Stimulated activated CD8-positive, alpha-beta memory T cell treated with anti-CD3 and anti-CD28 coated beads, Interleukin-4, amount 100 ng/mL, for 48 hours (primary cell): ENCODE measurements around the gene FRMD1.

Experiments
- DNase-seq: peaks from one replicate; pipeline ENCODE4 v3.0.0-alpha.2; 2020

Gene FRMD1

DNA sequence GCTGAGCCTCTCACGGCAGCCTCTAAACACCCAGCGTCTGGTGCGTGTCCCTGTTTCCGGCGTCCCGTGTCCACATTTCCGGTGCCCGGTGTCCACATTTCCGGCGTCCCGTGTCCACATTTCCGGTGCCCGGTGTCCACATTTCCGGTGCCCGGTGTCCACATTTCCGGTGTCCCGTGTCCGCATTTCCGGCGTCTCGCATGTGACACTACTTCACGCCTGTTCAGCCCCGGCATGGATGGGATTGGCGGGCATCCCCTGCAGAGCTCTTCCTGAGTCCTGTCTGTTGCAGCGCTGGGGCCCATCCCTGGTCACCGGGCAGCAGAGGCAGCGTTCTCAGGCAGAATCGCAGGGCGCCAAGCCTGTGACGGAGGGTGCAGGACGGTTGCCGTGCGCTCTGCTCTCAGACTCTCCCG, 3.2 kb downstream of the FRMD1 start:
- DNase-seq, result no peak

DNA sequence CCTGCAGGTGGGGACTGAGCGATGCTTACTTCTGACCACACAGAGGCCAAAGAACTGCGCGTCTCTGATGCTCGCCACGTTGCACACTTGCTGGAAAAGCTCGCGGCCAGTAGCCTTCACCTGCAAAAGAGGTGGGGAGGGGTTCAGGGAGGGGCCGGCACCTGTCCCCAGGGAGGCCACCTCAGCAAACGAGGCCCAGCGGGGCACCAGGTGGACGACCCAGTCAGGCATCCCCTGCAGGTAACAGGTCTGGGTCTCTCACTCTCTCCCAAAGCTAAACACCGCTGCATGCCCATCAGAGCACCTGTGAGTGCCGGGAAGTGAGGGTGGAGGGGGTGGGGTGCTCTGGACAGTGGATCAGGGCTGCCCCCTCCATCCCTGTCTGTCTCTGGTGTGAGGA, 3.8 kb downstream of the FRMD1 start:
- no peak for DNase-seq

- no peak for DNase-seq
These were observed 4.9 kb downstream of the FRMD1 start for GRCh38 chr6:168073937-168074730.

DNA sequence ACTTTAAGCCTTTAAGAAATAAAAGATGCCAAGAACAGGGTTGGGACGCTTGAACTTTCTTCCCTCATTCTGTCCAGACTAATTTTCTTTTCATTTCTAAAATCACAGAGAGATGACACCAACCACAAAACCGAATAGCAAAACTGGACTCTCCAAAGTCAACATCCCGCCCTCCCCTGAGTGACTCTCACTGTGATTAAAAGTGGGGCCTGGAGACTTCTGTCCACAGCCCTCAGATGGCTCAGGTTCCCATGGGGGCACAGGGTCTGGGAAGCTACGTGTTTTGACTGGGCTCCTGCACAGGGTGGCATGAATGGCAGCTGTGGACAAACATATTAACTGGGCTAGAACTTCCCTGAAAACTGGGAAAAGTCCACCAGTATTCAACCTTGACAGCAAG, 6.3 kb downstream of the FRMD1 start:
- no peak for DNase-seq

- no peak for DNase-seq
These were observed 6.8 kb downstream of the FRMD1 start for GRCh38 chr6:168072261-168072660.

DNA sequence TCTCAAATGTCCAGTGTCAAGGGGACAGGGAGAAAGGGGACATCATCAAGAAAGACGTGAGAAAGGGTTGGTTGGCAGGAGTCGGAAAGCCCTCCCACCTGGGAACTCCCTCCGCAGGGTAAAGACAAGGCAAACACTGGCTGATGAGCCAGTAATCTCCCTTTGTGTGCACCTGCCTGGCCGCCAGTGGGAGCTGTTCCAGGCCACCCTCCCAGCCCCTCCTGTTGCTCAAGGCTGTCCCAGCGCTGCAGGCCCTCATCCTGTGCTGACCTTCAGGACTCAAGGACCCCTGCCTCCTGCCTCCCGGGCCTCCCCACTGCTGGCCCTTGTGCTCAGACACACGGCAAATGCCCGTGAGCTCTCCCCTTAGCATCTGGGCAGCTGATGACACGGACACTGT, 7.4 kb downstream of the FRMD1 start:
- DNase-seq, result no peak

GRCh38 chr6:168070804-168071203, 8.2 kb downstream of the FRMD1 start:
- DNase-seq, result no peak

DNA sequence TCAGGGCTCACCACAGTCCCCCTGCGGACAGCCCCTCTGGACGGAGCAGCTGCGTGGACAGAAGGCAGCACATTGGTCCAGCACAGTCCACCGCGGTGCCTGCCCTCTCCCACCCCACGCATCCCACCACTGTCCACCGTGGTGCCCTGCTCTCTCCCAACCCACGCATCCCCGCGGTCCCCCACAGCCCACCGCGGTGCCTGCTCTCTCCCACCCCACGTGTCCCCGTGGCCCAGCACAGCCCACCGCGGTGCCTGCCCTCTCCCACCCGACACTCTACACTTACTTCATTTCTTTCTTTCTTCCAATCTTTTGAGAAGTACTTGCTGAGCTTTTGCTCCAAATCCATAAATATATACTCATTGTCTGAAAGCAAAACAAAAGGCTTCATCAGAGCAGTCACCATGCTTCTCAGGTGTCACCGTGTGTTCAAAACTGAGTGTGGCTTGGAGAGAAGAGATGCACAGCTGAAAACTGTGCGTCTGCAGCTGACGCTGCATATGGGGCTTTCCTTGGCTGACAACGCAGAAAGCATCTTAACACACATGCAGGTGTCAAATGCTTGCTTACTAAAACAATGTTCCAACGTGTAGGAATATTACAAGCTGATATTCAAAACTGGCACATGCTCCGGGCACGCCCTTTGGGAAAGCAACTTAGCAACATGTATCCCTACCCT, 11.8 kb downstream of the FRMD1 start:
- no peak for DNase-seq

- DNase-seq, result no peak
These were observed 14.7 kb downstream of the FRMD1 start for GRCh38 chr6:168064226-168064807.

DNA sequence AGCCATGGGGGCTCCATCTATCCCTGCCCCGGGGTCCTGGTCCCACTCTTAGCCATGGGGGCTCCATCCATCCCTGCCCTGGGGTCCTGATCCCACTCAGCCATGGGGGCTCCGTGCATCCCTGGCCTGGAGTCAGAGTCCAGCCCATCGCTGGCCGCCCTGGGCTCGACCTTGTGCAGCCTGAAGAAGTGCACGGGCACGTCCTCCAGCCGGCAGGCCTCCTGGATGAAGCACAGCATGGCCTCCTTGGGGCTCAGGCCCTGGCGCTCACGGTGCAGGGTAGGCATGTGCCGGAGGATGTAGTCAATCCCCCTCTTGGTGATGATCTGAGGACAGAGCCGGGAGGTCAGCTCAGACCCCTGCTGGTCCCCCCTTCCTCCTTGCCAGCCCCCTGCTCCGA, 15.6 kb downstream of the FRMD1 start:
- no peak for DNase-seq

DNA sequence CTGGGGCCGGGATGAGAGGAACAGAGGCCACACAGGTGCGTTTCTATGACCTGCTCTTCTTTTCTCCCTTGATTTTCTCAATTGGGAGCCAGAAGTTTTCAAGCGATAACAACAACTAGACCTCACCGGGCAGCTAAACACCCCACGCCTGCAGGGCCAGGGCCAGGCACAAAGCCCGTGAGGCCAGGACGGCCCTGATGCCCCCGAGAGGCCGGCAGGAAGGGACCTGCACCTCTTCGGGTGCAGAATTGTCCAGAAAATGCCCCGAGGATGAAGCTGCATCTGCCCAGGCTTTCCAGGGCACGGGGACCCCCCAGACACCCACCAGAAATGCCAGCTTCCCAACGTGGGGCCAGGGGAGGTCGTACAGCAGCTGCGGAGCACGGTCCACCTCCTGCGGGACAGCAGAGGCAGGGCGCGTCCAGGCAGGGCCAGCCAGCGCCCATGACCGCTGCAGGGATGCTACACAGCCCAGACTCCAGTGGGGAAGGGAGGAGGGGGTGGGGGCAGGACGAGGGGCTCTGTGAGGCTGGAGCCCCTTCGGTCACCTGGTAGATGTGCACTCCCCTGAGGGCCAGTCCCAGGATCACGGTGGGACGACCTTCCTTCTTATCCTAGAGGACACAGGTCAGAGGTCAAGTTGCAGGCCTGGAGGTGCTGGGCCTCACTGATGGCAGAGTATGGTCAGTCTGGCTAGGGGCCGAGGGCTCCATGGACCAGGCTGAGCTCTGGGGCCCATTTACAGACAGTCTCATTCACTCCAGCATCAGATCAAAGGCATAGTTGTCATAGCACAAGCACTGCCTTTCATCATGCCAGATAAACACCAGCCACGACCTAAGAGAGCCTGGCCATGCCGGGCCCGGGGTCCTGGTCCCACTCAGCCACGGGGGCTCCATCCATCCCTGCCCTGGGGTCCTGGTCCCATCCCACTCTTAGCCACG, 16.4 kb downstream of the FRMD1 start:
- no peak for DNase-seq

DNA sequence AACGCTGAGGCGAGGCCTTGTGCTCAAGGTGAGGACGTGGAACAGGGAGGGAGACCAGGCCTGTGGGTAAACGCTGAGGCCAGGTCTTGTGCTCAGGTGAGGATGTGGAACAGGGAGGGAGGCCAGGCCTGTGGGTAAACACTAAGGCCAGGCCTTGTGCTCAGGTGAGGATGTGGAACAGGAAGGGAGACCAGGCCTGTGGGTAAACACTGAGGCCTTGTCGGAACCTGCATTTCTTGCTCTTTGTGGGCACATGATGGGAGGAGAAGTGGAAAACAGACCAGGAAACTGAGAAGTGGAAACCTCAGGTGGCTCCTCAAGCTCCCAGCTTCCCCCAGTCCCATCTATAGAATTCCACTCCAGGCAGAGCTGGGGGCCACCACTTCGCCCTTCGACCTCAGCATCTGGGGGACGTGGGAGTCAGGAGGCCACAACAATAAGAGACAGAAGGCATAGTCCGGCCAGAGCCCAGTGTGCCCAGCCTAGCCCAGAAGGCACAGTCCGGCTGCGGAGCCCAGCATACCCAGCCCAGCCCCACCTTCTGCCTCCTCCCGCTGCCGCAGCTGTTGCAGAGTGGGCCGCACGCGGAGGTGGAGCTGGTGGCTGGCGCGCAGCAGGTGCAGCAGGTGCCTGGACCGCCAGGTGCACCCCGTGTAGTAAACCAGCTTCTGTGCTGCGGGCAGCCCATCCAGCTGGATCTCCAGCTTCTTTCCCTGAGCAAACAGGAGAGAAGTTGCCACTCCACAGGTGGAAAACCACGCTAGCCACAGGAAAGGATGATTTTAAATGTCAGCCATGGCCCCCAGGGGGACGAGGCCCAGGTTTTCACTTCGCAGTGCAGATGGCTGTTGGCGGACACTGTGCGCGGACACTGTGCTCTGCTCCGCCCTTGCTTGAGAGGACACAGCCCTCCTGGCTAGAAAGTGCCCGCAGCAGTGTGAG, 17.5 kb downstream of the FRMD1 start:
- DNase-seq, result no peak

DNA sequence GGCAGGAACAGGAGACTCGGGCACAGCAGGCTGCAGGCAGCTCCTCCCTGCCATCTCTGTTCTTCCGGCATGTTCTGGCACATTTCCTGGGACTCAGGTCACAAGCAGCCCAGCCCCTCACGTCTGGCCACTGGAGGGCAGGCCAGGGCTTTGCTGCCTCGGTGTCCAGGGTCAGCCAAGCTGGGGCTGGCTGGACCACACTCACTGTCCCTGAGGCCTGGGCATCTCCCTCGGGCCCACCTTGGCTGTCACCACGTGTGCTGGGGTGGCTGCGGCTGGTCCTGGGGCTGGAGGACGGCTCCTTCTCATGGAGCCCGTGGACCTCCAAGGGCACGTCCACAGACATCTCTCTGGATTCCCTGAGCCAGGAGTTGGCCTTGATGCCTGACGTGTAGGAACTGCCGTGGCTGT, 18.5 kb downstream of the FRMD1 start:
- no peak for DNase-seq

DNA sequence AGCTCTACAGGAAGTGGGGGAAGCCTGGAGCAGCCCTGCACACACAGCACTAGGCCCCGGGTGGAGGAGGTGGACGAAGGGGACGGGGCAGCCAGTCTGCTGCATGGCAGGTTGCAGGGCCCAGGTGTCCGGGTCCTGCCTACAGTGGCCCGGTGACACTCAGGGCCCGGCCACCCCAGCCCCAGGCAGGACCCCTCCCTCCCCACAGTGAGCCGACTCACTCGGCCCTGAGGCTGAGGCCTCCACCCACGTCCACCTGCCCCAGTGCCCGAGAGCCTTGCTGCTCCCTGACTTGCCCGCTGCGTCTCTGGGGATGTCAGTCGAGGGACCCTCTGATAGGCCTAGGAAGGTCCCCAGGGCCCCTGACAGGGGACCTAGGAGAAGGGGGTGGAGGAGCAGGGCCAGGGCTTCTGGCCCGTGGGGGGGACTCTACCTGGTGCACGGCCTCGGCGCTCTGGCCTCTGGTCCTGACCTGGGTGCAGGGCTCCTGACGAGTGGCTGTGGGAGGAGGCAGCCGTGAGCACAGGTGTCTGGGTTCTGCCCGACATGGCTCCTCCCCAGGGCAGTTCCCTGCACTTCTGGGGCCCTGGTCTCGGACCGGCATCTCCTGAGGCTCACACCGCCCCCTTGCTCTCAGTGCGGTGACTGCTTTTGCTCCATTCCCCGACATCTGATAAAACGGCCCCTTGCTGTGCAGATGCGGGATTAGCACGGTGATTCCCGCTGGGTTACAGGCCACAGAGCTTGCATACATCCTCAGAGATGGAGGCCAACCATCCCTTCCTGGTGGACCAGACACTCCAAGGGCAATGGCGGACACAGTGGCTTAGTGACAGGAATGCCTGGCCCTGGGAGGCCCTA, 20.1 kb downstream of the FRMD1 start:
- DNase-seq, result no peak

DNA sequence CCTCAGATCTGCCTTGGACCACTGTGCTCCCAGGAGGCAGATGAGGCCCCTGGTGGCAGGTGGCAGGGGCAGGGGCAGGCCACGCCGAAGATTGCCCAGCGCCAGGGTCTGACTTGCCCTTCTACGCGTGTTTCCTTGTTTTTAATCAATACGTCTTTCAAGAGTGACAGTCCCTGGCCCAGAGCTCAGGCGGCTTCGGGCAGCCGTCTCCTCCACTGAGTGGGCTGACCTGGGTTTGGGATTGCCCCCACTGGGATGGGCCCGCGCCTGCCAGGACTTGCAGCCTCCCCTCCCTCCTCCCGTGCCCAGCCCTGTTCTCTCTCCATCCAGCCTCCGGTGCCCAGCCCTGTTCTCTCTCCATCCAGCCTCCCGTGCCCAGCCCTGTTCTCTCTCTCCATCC, 21.2 kb downstream of the FRMD1 start:
- no peak for DNase-seq

DNA sequence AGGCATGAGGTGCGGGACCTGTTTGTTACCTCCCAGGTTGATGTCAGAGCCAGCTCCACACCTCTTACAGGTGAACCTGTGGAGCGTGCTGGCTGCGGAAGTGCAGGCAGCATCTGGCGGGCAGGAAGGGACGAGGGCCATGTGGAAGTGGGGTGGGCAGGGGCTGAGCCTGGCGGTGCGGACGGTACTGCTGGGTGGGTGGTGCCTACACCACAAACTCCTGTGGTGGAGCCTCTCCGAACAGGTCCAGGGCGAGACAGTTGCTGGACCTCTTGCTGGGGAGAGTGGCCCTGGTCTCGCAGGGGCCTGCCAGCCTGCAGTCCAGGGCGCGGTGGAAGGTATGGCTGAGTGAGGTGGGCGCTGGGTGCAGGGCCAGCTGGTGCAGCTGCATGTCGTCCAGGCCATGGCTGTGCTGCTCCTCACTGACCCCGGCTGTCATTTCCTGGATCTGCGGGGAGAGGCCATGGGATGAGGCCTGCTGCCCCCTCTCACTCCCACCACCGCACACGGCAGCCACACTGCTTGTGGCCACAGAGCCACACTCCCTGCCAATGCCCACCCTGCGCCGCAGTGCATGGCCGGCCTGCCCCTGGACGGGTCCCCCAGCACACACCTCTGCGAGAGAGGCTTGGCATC, 22.0 kb downstream of the FRMD1 start:
- no peak for DNase-seq

GRCh38 chr6:168055696-168056489, 23.1 kb downstream of the FRMD1 start:
- DNase-seq, result no peak

DNA sequence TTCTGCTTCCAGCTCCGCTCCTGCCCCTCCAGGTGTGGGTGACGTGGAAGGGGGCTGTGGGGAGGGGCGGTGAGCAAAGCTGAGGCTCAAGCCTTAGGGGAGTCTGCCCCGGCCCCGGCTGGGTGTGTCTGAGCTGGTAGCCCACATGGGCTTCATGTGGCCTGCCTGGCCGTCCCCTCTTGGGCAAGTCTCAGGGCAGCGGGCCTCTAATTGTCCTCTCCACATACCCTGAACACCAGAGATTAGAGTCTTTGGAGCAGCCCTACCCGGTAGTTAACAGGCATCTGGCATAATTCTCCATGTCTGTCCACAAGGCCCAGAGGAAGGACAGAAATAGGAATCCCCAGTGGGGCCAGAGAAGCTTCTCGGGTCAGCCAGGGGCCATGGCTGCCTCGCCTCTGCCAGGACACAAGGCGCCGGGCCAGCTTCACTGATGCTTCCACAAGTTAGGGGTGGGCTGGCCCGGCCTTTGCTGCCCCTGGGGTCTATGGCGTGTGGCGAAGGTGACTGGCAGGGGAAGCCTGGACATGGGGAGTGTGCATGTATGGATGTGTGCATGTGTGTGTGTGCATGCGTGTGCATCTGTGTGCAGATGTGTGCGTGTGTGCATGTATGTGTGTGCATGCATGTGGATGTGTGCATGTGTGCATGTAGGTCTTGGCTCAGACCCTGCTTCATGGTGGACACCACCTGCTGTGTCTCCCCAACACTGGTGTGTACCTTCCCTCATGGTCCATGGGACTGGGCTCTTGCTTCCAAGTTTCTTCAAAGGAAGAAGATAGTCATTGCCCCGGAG, 24.0 kb downstream of the FRMD1 start:
- no peak for DNase-seq
